NB4 (cell line): ENCODE results near the gene LINGO3.

Experiments
- DNase-seq: peaks from one replicate; pipeline ENCODE4 v3.0.0; 2010; ENCODE audit warnings: low read depth
- H3K4me3 ChIP-seq: one replicate; pipeline ENCODE4 v1.5.1; 2011; ENCODE audit warnings: mild to moderate bottlenecking, low read depth, low read length, moderate library complexity
- MYC ChIP-seq: IDR thresholded peaks from 2 replicates; pipeline ENCODE4 v1.6.1; 2011; ENCODE audit warnings: low read depth, low read length
- POLR2A ChIP-seq: IDR thresholded peaks from 2 replicates; pipeline ENCODE4 v1.6.1; 2011; ENCODE audit warnings: mild to moderate bottlenecking; ENCODE audit not compliant: insufficient read length; ENCODE audit errors: extremely low read depth
- TF ChIP-seq, protein P1 (sequence below): IDR thresholded peaks from 2 replicates; pipeline ENCODE4 v1.6.1; 2011; ENCODE audit warnings: low read depth, low read length
- TF ChIP-seq, protein P2 (sequence below): IDR thresholded peaks from one replicate; pipeline ENCODE4 v1.5.1; 2012; ENCODE audit warnings: low read depth, low read length

Gene LINGO3

DNA sequence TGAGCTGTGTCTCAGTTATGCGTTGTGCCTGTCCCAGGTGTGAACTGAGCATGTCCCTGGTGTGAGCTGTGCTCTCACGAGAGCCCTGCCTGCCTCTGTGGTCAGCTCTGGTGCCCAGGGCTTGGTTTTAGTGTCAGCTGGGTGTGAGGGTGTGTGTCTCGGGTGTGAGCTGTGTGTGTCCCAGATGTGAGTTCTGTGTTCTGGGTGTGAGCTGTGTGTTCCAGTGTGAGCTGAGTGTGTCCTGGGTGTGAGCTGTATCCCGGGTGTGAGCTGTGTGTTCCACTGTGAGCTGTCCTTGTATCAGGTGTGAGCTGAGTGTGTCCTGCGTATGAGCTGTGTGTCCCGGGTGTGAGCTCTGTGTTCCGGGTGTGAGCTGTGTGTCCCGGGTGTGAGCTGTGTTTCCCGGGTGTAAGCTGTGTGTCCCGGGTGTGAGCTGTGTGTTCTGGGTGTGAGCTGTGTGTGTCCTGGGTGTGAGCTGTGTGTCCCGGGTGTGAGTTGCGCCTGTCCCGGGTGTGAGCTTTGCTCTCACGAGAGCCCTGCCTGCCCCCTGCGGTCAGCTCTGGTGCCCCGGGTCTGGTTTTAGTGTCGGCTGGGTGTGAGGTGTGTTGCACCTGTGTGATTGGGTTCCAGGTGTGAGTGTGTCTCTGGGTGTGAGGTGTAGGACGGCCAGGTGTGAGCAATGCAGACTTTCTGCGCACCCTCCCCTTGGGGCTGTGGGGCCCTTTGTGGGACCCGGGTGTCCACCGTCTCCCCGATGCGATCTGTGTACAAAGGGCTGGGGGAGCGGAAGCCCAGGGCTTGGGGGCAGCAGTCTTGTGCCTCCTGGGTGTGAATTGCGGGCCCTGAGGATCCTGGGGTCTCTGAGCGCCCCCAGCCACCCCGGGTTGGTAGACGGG is 18.9 kb downstream of the LINGO3 start:
- peak overlapping the region; percentile 44 for H3K4me3 ChIP-seq
- TF ChIP-seq, protein P1, sequence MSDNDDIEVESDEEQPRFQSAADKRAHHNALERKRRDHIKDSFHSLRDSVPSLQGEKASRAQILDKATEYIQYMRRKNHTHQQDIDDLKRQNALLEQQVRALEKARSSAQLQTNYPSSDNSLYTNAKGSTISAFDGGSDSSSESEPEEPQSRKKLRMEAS = no peak
- TF ChIP-seq, protein P2, sequence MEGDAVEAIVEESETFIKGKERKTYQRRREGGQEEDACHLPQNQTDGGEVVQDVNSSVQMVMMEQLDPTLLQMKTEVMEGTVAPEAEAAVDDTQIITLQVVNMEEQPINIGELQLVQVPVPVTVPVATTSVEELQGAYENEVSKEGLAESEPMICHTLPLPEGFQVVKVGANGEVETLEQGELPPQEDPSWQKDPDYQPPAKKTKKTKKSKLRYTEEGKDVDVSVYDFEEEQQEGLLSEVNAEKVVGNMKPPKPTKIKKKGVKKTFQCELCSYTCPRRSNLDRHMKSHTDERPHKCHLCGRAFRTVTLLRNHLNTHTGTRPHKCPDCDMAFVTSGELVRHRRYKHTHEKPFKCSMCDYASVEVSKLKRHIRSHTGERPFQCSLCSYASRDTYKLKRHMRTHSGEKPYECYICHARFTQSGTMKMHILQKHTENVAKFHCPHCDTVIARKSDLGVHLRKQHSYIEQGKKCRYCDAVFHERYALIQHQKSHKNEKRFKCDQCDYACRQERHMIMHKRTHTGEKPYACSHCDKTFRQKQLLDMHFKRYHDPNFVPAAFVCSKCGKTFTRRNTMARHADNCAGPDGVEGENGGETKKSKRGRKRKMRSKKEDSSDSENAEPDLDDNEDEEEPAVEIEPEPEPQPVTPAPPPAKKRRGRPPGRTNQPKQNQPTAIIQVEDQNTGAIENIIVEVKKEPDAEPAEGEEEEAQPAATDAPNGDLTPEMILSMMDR = no peak
- no peak for TF ChIP-seq MYC
- TF ChIP-seq POLR2A = no peak
- DNase-seq = peak; percentile 44

DNA sequence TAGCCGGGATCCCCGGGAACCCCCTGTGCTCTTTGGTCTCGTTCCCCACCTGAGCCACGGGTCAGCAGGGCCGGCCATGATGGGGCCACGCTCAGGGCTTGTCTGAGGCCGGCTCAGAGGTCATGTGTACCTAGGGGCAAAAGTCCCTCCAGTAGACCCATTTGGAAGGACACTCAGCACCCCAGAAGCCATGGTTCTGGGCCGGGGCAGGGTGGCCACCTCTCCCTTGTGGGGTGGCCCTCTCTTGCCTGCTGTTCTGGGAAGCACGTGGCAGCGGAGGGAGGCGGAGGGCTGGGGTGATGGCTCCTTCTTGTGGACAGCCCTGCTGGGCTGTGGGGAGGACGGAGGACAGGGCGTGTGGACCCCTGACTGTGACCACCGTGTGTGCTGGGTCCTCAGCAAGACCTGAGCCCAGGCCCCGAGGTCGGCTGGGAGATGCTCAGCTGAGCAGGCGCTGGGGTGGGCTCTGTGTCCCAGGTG is 19.6 kb downstream of the LINGO3 start:
- DNase-seq = no peak
- no peak for TF ChIP-seq MYC
- TF ChIP-seq, protein P2 = no peak
- TF ChIP-seq POLR2A = no peak
- TF ChIP-seq, protein P1 = no peak
- H3K4me3 ChIP-seq = no peak overlapping the region

DNA sequence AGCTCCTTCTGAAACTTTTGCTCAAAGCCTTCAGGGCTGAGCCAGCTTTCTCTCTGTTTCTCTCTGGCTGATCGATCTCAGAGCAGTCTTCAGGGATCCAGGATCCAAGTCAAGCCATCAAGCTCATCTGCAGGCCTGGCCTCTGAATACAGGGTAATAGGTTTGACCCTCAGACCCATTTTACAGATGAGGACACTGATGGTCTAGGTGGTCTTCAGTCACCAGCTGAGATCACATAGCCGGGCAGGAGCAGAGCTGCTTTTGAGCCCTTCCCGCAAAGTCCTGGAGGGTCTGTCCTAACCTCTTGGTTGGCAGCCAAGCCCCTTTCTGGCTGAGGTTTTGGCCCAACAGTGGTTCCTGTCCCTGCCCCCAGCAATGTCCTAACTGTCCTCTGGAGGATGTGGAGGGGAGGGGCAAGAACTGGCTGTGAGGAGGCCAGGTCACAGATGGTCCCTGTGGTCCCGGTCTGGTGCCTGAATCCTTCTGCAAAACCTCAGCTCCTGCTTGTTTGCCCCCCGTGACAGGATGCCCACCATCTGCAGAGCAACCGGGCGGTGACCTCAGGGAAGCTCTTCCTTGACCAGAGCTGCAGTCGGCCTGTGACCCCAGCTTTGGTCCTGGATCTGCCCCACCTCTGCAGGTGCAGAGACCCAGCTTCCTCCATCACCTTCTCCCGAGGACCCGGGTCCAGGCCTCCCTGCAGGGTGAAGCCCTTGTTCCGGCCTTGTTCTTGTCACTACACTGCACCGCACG is 20.2 kb downstream of the LINGO3 start:
- TF ChIP-seq MYC (no peak), POLR2A (no peak)
- TF ChIP-seq, protein P1 = no peak
- TF ChIP-seq, protein P2 = no peak
- DNase-seq = peak; percentile 47
- H3K4me3 ChIP-seq = no peak overlapping the region

DNA sequence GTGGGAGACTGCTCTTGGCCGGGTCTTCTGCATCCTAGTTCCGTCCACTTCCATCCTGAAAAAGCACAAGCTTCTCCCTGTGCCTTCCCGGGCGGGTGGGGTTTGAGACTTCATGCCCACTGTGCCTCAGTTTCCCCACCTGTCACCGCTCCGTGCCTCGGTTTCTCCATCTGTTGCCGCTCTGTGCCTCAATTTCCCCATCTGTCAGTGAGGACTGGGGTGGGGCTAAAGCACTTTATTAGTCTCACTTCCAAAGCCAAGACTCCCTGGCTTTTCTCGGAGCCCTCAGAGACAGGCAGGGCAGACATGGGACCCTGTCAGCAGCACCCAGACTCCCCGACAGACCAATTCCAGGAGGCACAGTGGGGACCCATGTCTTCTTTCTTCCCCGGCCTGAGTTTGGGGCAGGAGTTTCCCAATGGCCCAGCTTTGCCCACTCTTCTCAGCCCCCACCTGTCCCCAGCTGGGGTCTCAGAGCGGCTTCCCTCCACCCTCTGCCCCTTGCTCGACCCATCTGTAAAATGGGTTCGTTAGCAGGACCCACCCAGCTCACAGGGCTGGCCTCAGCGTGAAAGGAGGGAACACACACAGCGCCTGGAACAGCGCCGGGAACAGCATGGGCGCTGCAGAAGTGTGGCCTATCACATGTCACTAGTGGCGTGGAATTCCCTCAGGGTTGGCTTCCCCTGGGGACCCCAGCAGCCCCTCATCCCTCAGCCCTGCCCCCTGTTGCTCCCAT is 21.4 kb downstream of the LINGO3 start:
- no peak overlapping the region for H3K4me3 ChIP-seq
- DNase-seq = no peak
- TF ChIP-seq, protein P1 = no peak

DNA sequence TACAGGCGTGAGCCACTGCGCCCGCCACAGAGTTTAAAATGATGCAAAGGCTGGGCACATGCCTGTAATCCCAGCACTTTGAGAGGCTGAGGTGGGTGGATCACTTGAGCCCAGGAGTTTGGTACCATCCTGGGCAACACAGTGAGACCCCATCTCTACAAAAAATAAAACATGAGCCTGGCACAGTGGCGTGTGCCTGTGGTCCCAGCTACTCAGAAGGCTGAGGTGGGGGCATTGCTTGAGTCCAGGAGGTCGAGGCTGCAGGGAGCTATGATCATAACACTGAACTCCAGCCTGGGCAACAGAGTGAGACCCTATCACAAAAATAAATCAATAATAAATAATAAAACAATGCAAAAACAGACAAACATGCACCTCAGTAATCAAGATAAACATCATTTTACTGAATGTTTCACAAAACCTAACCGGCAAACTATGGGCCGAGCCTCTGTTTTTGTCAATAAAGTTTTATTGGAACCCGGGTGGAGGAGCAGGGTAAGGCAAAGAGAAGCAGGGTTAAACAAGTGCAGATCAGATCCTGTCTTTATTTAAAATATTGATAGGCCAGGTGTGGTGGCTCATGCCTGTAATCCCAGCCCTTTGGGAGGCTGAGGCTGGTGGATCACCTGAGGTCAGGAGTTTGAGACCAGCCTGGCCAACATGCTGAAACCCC is 24.0 kb downstream of the LINGO3 start:
- TF ChIP-seq, protein P2 = no peak
- TF ChIP-seq, protein P1 = no peak
- TF ChIP-seq MYC (no peak), POLR2A (no peak)
- DNase-seq = no peak
- H3K4me3 ChIP-seq = no peak overlapping the region
